ENCODE data around the gene ONECUT1. TPM values are rescaled to one million over a fixed set of nuclear protein-coding genes. Genes with fewer than 3 reads are reported as not detected.

Gene ONECUT1
- total RNA-seq, 1 donor from 2014 or later, result not detected

- DNase-seq, result no peak
- TF ChIP-seq CTCF (IDR thresholded peaks at IDR 0.05; ENCODE audit: borderline replicate concordance), result no peak
- intact Hi-C loops (cut with micrococcal nuclease), result loop anchor here (10.0 kb wide), 1 partner anchor 406 kb away; no protein-coding TSS in a partner anchor
- Histone ChIP-seq H3K4me3 (peak overlapping the region; percentile 70), H3K4me1 (peaks cover 63% of the 10 kb centered on the region), H3K36me3 (no peaks in the 10 kb centered on the region), H3K9me3 (replicated peaks) (no peaks in the 10 kb centered on the region), H3K27ac (replicated peaks) (no peak overlapping the region), H3K27me3 (ENCODE audit: low read depth) (peaks cover 99% of the 10 kb centered on the region)
Measured at GRCh38 chr15:52789008-52789600, 1.0 kb downstream of the ONECUT1 start.

- Histone ChIP-seq H3K27ac (replicated peaks) (no peak overlapping the region), H3K9me3 (replicated peaks) (no peaks in the 10 kb centered on the region), H3K4me1 (peaks cover 71% of the 10 kb centered on the region), H3K36me3 (no peaks in the 10 kb centered on the region), H3K4me3 (peak overlapping the region; percentile 70), H3K27me3 (ENCODE audit: low read depth) (peaks cover 99% of the 10 kb centered on the region)
- intact Hi-C loops (cut with micrococcal nuclease), result loop anchor here (10.0 kb wide), 1 partner anchor 406 kb away; no protein-coding TSS in a partner anchor
- DNase-seq, result no peak
- TF ChIP-seq CTCF (IDR thresholded peaks at IDR 0.05; ENCODE audit: borderline replicate concordance), result no peak
Measured at GRCh38 chr15:52788099-52788986, 1.8 kb downstream of the ONECUT1 start.

- Histone ChIP-seq H3K4me1 (peaks cover 75% of the 10 kb centered on the region), H3K27me3 (ENCODE audit: low read depth) (peaks cover 99% of the 10 kb centered on the region), H3K9me3 (replicated peaks) (no peaks in the 10 kb centered on the region), H3K27ac (replicated peaks) (no peak overlapping the region), H3K4me3 (no peak overlapping the region), H3K36me3 (no peaks in the 10 kb centered on the region)
- intact Hi-C loops (cut with micrococcal nuclease), result loop anchor here (10.0 kb wide), 1 partner anchor 407 kb away; no protein-coding TSS in a partner anchor
- TF ChIP-seq CTCF (IDR thresholded peaks at IDR 0.05; ENCODE audit: borderline replicate concordance), result no peak
- no peak for DNase-seq
Measured at GRCh38 chr15:52787549-52788098, 2.5 kb downstream of the ONECUT1 start.

GRCh38 chr15:52787123-52787503, 3.0 kb downstream of the ONECUT1 start:
- DNase-seq, result no peak
- Histone ChIP-seq H3K4me3 (no peak overlapping the region), H3K4me1 (peaks cover 75% of the 10 kb centered on the region), H3K9me3 (replicated peaks) (no peaks in the 10 kb centered on the region), H3K36me3 (no peaks in the 10 kb centered on the region), H3K27me3 (ENCODE audit: low read depth) (peaks cover 99% of the 10 kb centered on the region), H3K27ac (replicated peaks) (no peak overlapping the region)
- TF ChIP-seq CTCF (IDR thresholded peaks at IDR 0.05; ENCODE audit: borderline replicate concordance), result no peak
- intact Hi-C loops (cut with micrococcal nuclease), result loop anchor here (10.0 kb wide), 1 partner anchor 408 kb away; no protein-coding TSS in a partner anchor

GRCh38 chr15:52786436-52787122, 3.6 kb downstream of the ONECUT1 start:
- Histone ChIP-seq H3K27ac (replicated peaks) (no peak overlapping the region), H3K9me3 (replicated peaks) (no peaks in the 10 kb centered on the region), H3K4me1 (peaks cover 75% of the 10 kb centered on the region), H3K27me3 (ENCODE audit: low read depth) (peaks cover 99% of the 10 kb centered on the region), H3K4me3 (no peak overlapping the region), H3K36me3 (no peaks in the 10 kb centered on the region)
- intact Hi-C loops (cut with micrococcal nuclease), result loop anchor here (10.0 kb wide), 1 partner anchor 408 kb away; no protein-coding TSS in a partner anchor
- DNase-seq, result no peak
- TF ChIP-seq CTCF (IDR thresholded peaks at IDR 0.05; ENCODE audit: borderline replicate concordance), result no peak

Data from left ventricle myocardium inferior (tissue), 1 donor.